GM19395 (cell line): ENCODE data around the gene SEMA3C.
A peak's percentile ranks its signal among the peaks of the same experiment; 100 is the strongest.

Experiments
- ATAC-seq: cut with Tn5 transposase; IDR thresholded peaks from one replicate; pipeline ENCODE4 v1.9.1; 2021; ENCODE audit warnings: mild to moderate bottlenecking, moderate library complexity; ENCODE audit not compliant: unreplicated experiment

SEMA3C gene

DNA sequence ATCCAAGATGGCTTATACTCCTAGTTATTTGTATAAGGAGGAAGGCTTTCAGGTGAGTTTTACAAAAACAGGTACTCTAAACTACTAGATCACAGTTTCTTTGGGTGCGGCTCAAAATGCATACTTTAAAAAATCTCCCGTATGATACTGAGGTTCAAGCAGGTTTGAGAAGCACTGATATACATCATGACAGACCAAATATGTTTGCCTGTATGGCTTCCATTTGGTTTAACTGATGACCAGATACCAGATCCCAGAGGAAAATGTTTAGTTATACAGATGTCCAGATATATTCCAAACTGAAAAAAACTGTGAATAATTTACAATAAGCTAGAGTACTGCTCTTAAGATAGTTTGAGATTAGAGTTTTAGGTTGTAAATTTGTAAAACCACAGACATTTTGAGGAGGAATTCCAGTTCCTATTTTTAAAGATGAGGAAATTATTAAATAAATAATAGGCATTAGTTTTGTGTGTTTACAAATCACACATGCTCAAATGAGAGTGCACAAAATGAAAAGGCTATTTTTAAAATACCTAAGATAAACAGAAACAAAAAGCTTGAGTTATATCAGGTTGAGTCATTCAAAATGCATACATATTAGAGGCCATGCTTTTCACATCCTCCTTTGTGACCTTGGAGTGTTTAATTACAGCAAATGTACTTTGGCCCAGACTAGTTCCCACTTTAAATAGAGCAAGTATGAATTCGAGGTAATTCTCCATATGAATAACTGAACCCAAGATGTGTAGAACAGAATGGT, 60.5 kb downstream of the SEMA3C start:
- peak; percentile 76 for ATAC-seq

- no peak for ATAC-seq
These were observed 62.1 kb downstream of the SEMA3C start for GRCh38 chr7:80856769-80857168.

DNA sequence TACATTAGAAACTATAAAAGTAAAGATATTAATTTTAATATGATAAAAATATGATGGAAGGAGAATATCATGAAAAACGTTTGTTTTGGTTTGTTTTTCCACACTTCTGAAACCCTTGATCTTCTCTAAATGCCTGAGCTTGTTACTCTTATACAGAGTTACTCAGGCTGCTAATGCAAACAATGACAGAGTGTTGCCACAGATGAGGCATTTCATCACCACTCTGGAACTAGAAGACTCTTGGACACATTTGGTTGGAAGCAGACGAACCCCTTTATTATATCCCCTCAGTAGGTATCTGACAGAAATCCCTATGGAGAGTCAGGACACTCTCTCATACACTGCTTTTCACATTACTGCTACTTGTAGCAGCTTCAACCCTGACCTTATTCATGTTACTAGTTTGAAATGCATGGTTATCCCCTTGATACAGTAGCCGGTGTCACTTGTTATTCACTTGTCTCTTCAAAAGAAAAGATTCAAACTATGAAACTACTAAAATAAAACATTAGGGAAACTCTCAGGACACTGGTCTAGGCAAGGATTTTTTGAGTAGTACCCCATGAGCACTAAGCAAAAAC, 66.9 kb downstream of the SEMA3C start:
- ATAC-seq, result no peak

DNA sequence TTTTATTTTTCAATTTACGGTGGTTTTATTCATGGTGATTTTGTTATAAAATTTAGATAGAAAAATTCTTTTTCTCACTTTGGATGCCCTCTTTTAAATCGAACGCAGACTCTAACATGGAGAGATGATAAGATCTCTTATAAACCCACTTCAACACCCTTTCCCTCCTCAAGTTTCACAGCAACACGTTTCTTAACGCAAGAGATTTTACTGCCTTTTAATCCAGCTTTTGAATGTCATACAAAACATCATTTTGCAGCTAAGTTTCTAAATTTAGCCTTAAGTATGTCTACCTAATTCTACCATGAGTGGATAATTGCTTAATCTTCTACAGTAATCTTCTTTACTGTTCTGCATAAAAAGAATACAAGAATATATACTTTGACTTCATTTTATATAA, 70.0 kb downstream of the SEMA3C start:
- no peak for ATAC-seq

GRCh38 chr7:80847895-80848294, 71.0 kb downstream of the SEMA3C start:
- no peak for ATAC-seq

DNA sequence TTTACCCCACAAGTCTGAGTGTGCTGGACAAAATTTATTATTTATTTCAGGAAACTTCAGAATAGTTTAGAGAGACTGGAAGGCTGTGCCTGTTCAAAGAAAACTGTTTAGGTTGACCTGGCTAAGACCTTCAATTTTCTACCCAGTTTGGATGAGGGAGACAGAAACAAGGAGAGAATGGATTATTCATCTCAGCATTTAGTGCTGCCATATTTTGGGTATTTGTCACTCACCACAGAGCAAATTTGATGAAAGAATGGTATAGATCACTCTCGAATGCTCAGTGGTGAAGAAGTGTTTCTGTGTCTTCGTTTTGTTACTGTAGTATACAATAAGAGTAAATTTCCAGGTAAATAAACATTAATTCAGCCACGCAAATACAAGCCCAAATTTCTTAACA, 71.8 kb downstream of the SEMA3C start:
- no peak for ATAC-seq

GRCh38 chr7:80844916-80845315, 73.9 kb downstream of the SEMA3C start:
- no peak for ATAC-seq

- ATAC-seq, result no peak
These were observed 75.7 kb downstream of the SEMA3C start for GRCh38 chr7:80843018-80843677.

- no peak for ATAC-seq
These were observed 76.6 kb downstream of the SEMA3C start for GRCh38 chr7:80842022-80842790.

- ATAC-seq, result no peak
These were observed 77.4 kb downstream of the SEMA3C start for GRCh38 chr7:80841423-80841955.

DNA sequence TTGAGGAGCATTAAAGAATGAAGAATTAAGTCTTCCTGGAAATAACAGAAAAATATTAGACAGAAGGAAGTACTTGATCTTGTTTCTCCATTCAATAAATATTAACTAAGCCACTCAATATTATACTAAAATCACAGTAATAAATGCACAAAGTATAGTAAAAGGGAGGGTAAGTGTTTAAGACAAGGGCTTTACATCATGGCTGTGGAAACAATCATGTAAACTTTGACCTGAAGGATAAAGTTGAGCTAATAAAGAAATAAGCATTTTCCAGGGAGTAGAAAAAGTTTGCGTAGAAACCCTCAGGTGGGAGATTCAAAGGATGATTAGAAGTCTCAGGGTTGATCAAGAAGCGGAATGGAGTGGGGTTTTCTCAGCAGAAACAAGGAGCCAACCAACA, 78.2 kb downstream of the SEMA3C start:
- no peak for ATAC-seq

- no peak for ATAC-seq
These were observed 79.0 kb downstream of the SEMA3C start for GRCh38 chr7:80839855-80840254.

- ATAC-seq, result no peak
These were observed 80.2 kb downstream of the SEMA3C start for GRCh38 chr7:80838643-80839042.

DNA sequence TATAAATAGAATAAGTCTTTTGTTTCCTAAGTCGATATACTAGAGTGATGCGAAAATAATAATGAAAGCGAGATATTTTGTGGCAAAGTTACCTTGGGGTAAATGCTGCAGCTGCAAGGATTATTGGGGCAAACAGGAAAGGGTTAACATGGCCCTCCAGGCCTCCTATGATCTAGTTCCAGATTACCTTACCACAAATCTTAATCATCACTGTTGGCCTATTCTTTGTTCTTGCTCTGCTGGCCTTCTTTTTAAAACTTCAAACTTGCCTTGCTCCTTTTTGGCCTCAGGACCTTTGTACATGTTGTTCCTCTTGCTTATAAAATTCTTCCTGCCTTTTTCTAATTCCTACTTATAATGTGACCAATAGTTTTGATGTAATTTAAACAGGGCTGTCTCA, 81.5 kb downstream of the SEMA3C start:
- no peak for ATAC-seq

- ATAC-seq, result no peak
These were observed 83.6 kb downstream of the SEMA3C start for GRCh38 chr7:80835251-80835650.

- no peak for ATAC-seq
These were observed 85.3 kb downstream of the SEMA3C start for GRCh38 chr7:80833289-80834268.

DNA sequence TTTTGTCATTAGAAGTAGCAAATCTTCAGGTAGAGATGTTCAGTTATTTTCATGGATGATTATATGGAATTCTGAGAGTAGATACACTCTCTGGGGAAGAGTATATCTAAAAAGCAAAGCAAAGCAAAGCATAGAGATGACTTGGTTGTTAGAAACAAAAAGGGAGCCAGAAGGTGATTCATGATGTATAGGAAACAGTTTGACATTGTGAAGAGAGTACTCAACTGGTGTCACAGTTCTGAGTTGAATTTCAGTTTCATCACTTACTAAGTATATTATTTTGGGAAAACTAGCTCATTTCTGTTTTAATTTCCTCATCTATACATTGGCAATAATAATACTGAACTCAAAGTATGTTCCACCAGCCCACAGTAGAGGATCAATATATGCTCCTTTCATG, 86.8 kb downstream of the SEMA3C start:
- ATAC-seq, result no peak

GRCh38 chr7:80830584-80831285, 88.1 kb downstream of the SEMA3C start:
- no peak for ATAC-seq

- ATAC-seq, result no peak
These were observed 88.8 kb downstream of the SEMA3C start for GRCh38 chr7:80830010-80830409.
